Mesenchymal stem cell (in vitro differentiated cells and primary cell): ENCODE results near the gene STEAP1.

Experiments
- DNase-seq: peaks from one replicate; pipeline ENCODE4 v3.0.0-alpha.2; 2013
- H2AFZ ChIP-seq: one replicate; pipeline ENCODE4 v1.6.1; 2013; ENCODE audit warnings: low read depth, mild to moderate bottlenecking, control low read depth, inconsistent platforms, low read length, moderate library complexity
- H2AK5ac ChIP-seq: 2 replicates; pipeline ENCODE4 v1.6.1; 2013; ENCODE audit warnings: low read length, moderate library complexity, mild to moderate bottlenecking, inconsistent platforms; ENCODE audit not compliant: severe bottlenecking
- H2BK120ac ChIP-seq: one replicate; pipeline ENCODE4 v1.6.1; 2013; ENCODE audit warnings: low read depth, mild to moderate bottlenecking, inconsistent platforms, low read length, moderate library complexity
- H2BK12ac ChIP-seq, 2 experiments: one replicate each; pipeline ENCODE4 v1.6.1; 2013; ENCODE audit warnings: inconsistent platforms in 2 of 2, low read length in 2 of 2, mild to moderate bottlenecking in 2 of 2, moderate library complexity in 2 of 2, control low read depth in 1 of 2
- H2BK15ac ChIP-seq: one replicate; pipeline ENCODE4 v1.6.1; 2013; ENCODE audit warnings: mild to moderate bottlenecking, low read depth, inconsistent platforms; ENCODE audit not compliant: poor library complexity, severe bottlenecking
- H2BK5ac ChIP-seq: 2 replicates; pipeline ENCODE4 v1.6.1; 2013; ENCODE audit warnings: low read depth, mild to moderate bottlenecking, low read length, control low read depth, inconsistent platforms; ENCODE audit not compliant: poor library complexity, severe bottlenecking
- H3K14ac ChIP-seq, 2 experiments: one replicate each; pipeline ENCODE4 v1.6.1; 2013; ENCODE audit warnings: inconsistent platforms in 2 of 2, low read length in 2 of 2, control low read depth in 1 of 2, mild to moderate bottlenecking in 1 of 2, moderate library complexity in 1 of 2
- H3K18ac ChIP-seq, 2 experiments: one replicate each; pipeline ENCODE4 v1.6.1; 2013; ENCODE audit warnings: inconsistent platforms in 2 of 2, low read length in 2 of 2, control low read depth in 1 of 2, low read depth in 1 of 2, mild to moderate bottlenecking in 1 of 2
- H3K23ac ChIP-seq, 2 experiments: one replicate each; pipeline ENCODE4 v1.6.1; 2013; ENCODE audit warnings: inconsistent platforms in 2 of 2, low read length in 2 of 2, mild to moderate bottlenecking in 2 of 2, moderate library complexity in 2 of 2, control low read depth in 1 of 2
- H3K27ac ChIP-seq: 2 replicates; pipeline ENCODE4 v1.5.1; 2013; ENCODE audit warnings: mild to moderate bottlenecking, moderate library complexity, low read length, control low read depth, inconsistent platforms; ENCODE audit not compliant: poor library complexity, severe bottlenecking
- H3K27me3 ChIP-seq, 2 experiments: 2 replicates each; pipeline versions ENCODE4 v1.6.1 to v1.7.0; 2013; ENCODE audit warnings: low read length in 2 of 2, mild to moderate bottlenecking in 2 of 2, moderate library complexity in 2 of 2, control low read depth in 1 of 2, inconsistent platforms in 1 of 2; ENCODE audit not compliant: control insufficient read depth in 1 of 2, insufficient read depth in 1 of 2
- H3K36me3 ChIP-seq, 2 experiments: 2 replicates each; pipeline versions ENCODE4 v1.6.1 to v1.7.0; 2013; ENCODE audit warnings: low read length in 2 of 2, control low read depth in 1 of 2, inconsistent platforms in 1 of 2, low read depth in 1 of 2, mild to moderate bottlenecking in 1 of 2; ENCODE audit not compliant: insufficient read depth in 2 of 2, control insufficient read depth in 1 of 2
- H3K4ac ChIP-seq, 2 experiments: one replicate each; pipeline ENCODE4 v1.6.1; 2013; ENCODE audit warnings: inconsistent platforms in 2 of 2, low read length in 2 of 2, mild to moderate bottlenecking in 2 of 2, moderate library complexity in 2 of 2, control low read depth in 1 of 2, low read depth in 1 of 2
- H3K4me1 ChIP-seq: 2 replicates; pipeline ENCODE4 v1.6.1; 2013; ENCODE audit warnings: low read depth, low read length, control low read depth; ENCODE audit not compliant: control insufficient read depth, insufficient read depth
- H3K4me2 ChIP-seq: 2 replicates; pipeline ENCODE4 v1.6.1; 2013; ENCODE audit warnings: low read length, mild to moderate bottlenecking, inconsistent platforms; ENCODE audit not compliant: poor library complexity, severe bottlenecking
- H3K4me3 ChIP-seq, 2 experiments: 2 replicates each; pipeline versions ENCODE4 v1.5.1 to v1.7.0; 2013; ENCODE audit warnings: low read length in 2 of 2, mild to moderate bottlenecking in 2 of 2, control low read depth in 1 of 2, low read depth in 1 of 2; ENCODE audit not compliant: insufficient read depth in 1 of 2
- H3K79me1 ChIP-seq: replicated peaks from 2 replicates; pipeline ENCODE4 v1.6.1; 2013; ENCODE audit warnings: mild to moderate bottlenecking, control low read depth, low read length, inconsistent platforms; ENCODE audit not compliant: poor library complexity, severe bottlenecking
- H3K9ac ChIP-seq: 2 replicates; pipeline ENCODE4 v1.7.0; 2013; ENCODE audit warnings: mild to moderate bottlenecking, low read length, moderate library complexity
- H3K9me3 ChIP-seq: 2 replicates; pipeline ENCODE4 v1.7.0; 2013; ENCODE audit warnings: mild to moderate bottlenecking, low read length; ENCODE audit not compliant: control insufficient read depth
- H4K8ac ChIP-seq: one replicate; pipeline ENCODE4 v1.6.1; 2013; ENCODE audit warnings: inconsistent platforms, mild to moderate bottlenecking, low read length, moderate library complexity
- H4K91ac ChIP-seq: one replicate; pipeline ENCODE4 v1.6.1; 2013; ENCODE audit warnings: mild to moderate bottlenecking, low read length, inconsistent platforms
- whole genome bisulfite sequencing: methylation state at CpG from one replicate; pipeline ENCODE4 v1.1.7; 2013; ENCODE audit warnings: mixed read lengths; 5-methylcytosine and 5-hydroxymethylcytosine counted together

STEAP1 gene

DNA sequence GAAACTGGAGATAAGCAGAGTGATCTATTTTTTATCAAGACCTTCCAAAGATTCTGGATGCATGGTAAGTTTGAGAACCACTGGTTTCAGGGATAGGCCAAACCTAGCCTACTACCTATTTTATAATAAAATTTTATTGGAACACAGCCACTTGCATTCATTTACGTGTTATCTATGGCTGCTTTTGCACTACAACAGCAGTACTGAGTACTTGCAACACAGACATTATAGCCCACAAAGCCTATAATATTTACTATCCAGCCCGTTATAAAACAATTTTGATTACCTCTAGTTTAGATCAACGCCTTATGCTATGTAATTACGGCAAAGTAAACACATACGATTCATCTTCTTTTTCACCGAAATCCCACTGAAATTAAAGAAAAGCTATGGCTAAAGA lies 18.4 kb downstream of the STEAP1 start:
- H3K9ac ChIP-seq = no peak overlapping the region
- no peak overlapping the region for H2BK120ac ChIP-seq
- H3K4ac ChIP-seq = no peak overlapping the region
- H2AFZ ChIP-seq = no peak overlapping the region
- no peak overlapping the region for H2BK5ac ChIP-seq
- H3K79me1 ChIP-seq = no peaks in the 10 kb centered on the region
- no peak overlapping the region for H3K27ac ChIP-seq
- no peak for DNase-seq
- peaks cover 0 to 20% of the 10 kb centered on the region in 2 experiments for H3K27me3 ChIP-seq
- H3K36me3 ChIP-seq = no peaks in the 10 kb centered on the region
- H2BK15ac ChIP-seq = no peak overlapping the region
- H3K14ac ChIP-seq = no peak overlapping the region
- H4K91ac ChIP-seq = no peak overlapping the region
- no peak overlapping the region for H4K8ac ChIP-seq
- no peak overlapping the region for H2BK12ac ChIP-seq
- H3K23ac ChIP-seq = no peak overlapping the region
- H2AK5ac ChIP-seq = no peak overlapping the region
- H3K9me3 ChIP-seq = peaks cover 9% of the 10 kb centered on the region
- no peak overlapping the region for H3K18ac ChIP-seq
- no peak overlapping the region for H3K4me2 ChIP-seq
- WGBS = 93% methylated on average over 4 of the region's 6 CpGs
- peaks cover 1% of the 10 kb centered on the region for H3K4me1 ChIP-seq
- no peak overlapping the region for H3K4me3 ChIP-seq

GRCh38 chr7:90173127-90173844 lies 19.0 kb downstream of the STEAP1 start:
- WGBS = 91% methylated on average over 4 of the region's 4 CpGs
- Histone ChIP-seq H3K4me3 (no peak overlapping the region), H3K27ac (no peak overlapping the region), H3K4ac (no peak overlapping the region), H4K8ac (no peak overlapping the region), H3K4me1 (peaks cover 1% of the 10 kb centered on the region), H3K18ac (no peak overlapping the region), H2BK12ac (no peak overlapping the region), H3K9ac (no peak overlapping the region), H3K4me2 (no peak overlapping the region), H4K91ac (no peak overlapping the region), H3K79me1 (no peaks in the 10 kb centered on the region), H3K9me3 (peaks cover 9% of the 10 kb centered on the region), H3K36me3 (no peaks in the 10 kb centered on the region), H2BK120ac (no peak overlapping the region), H3K14ac (no peak overlapping the region), H2AK5ac (no peak overlapping the region), H2AFZ (no peak overlapping the region), H2BK15ac (no peak overlapping the region), H3K27me3 (peaks cover 0 to 13% of the 10 kb centered on the region in 2 experiments), H3K23ac (no peak overlapping the region), H2BK5ac (no peak overlapping the region)
- no peak for DNase-seq

DNA sequence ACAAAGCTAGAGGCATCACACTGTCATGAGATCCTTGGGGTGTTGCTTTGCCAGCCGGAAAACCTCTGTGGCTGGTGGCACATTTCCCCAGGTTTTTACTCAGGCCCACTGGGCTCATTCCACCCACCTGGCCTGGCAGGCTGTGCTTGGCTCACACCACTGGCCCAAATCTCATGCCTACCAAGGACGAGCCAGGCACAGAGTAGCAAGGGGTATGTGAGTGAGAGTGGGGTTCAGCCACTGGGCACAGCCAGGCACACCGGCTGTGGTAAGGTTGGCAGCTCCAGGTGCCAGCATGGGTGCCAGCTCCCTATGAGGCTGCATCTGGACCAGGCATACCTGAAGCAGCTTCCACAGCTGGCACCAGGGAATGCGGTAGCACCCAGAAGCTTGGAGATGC lies 21.4 kb downstream of the STEAP1 start:
- no peaks in the 10 kb centered on the region for H3K79me1 ChIP-seq
- WGBS = 82% methylated on average over 4 of the region's 4 CpGs
- peaks cover 0 to 12% of the 10 kb centered on the region in 2 experiments for H3K27me3 ChIP-seq
- H2BK120ac ChIP-seq = no peak overlapping the region
- no peak for DNase-seq
- no peak overlapping the region for H2AK5ac ChIP-seq
- no peak overlapping the region for H3K14ac ChIP-seq
- no peak overlapping the region for H2AFZ ChIP-seq
- H2BK12ac ChIP-seq = no peak overlapping the region
- H3K27ac ChIP-seq = no peak overlapping the region
- H3K9me3 ChIP-seq = peaks cover 7% of the 10 kb centered on the region
- H3K36me3 ChIP-seq = no peaks in the 10 kb centered on the region
- no peak overlapping the region for H3K4ac ChIP-seq
- no peak overlapping the region for H3K4me2 ChIP-seq
- no peak overlapping the region for H3K23ac ChIP-seq
- H4K8ac ChIP-seq = no peak overlapping the region
- no peak overlapping the region for H3K4me3 ChIP-seq
- no peak overlapping the region for H2BK15ac ChIP-seq
- H4K91ac ChIP-seq = no peak overlapping the region
- H3K4me1 ChIP-seq = peaks cover 4% of the 10 kb centered on the region
- H3K18ac ChIP-seq = no peak overlapping the region
- H3K9ac ChIP-seq = no peak overlapping the region
- H2BK5ac ChIP-seq = no peak overlapping the region

DNA sequence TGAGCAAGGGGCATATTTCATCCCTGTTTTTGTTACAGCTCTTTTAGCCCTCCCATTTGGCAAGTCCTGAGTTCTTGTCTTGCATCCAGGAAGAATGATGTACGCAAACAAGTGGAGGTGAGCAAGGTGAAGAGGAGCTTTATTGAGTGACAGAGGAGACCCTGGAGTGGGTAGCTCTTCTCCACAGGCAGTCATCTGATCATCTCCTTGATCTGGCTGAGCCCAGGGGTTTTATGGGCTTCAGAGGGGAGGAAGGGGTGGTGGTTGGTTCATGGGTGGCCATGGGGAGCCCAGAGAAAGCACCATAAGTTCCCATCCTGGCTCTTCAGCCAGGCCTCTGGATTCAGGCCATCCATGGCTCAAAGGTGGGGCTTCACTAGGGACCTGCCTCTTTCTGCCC lies 21.9 kb downstream of the STEAP1 start:
- Histone ChIP-seq H3K4me3 (no peak overlapping the region), H4K8ac (no peak overlapping the region), H3K14ac (no peak overlapping the region), H2BK5ac (no peak overlapping the region), H3K27me3 (peaks cover 0 to 9% of the 10 kb centered on the region in 2 experiments), H2BK12ac (no peak overlapping the region), H3K27ac (no peak overlapping the region), H4K91ac (no peak overlapping the region), H3K9ac (no peak overlapping the region), H2BK15ac (no peak overlapping the region), H3K18ac (no peak overlapping the region), H3K4ac (no peak overlapping the region), H3K4me1 (peaks cover 4% of the 10 kb centered on the region), H3K23ac (no peak overlapping the region), H2BK120ac (no peak overlapping the region), H3K9me3 (peaks cover 3% of the 10 kb centered on the region), H3K4me2 (no peak overlapping the region), H2AK5ac (no peak overlapping the region), H3K36me3 (no peaks in the 10 kb centered on the region), H3K79me1 (no peaks in the 10 kb centered on the region), H2AFZ (no peak overlapping the region)
- DNase-seq = no peak
- 77% methylated on average over 1 of the region's 1 CpG for WGBS
